Progenitor cell of endocrine pancreas (in vitro differentiated cells): ENCODE data around the gene SLC39A8. TPM values are rescaled to one million over a fixed set of nuclear protein-coding genes. Genes with fewer than 3 reads are reported as not detected.

Source experiments
- DNase-seq: peaks from one replicate; pipeline ENCODE4 v3.0.0; 2021; ENCODE audit warnings: low spot score; ENCODE audit not compliant: unreplicated experiment
- H3K27ac Mint-ChIP-seq: 2 replicates; pipeline ENCODE4 v1.8.0; 2021; ENCODE audit warnings: mild to moderate bottlenecking, moderate library complexity, mixed read lengths
- H3K27me3 Mint-ChIP-seq: 2 replicates; pipeline ENCODE4 v1.8.0; 2021; ENCODE audit warnings: mixed read lengths
- H3K36me3 Mint-ChIP-seq: 2 replicates; pipeline ENCODE4 v1.8.0; 2022; ENCODE audit warnings: mixed read lengths; ENCODE audit not compliant: insufficient read depth
- H3K4me1 Mint-ChIP-seq: 2 replicates; pipeline ENCODE4 v1.8.0; 2021; ENCODE audit warnings: low read depth, mixed read lengths
- H3K4me3 Mint-ChIP-seq: 2 replicates; pipeline ENCODE4 v1.8.0; 2021; ENCODE audit warnings: low read depth, mild to moderate bottlenecking, moderate library complexity, mixed read lengths
- H3K9me3 Mint-ChIP-seq: 2 replicates; pipeline ENCODE4 v1.8.0; 2021; ENCODE audit warnings: low read depth, mixed read lengths
- total RNA-seq: library from RNA; stranded (reverse); gene quantifications from 2 replicates; pipeline ENCODE4 v1.2.1, GENCODE V29; 2021
- TF ChIP-seq, protein P1 (sequence below): fragments of 200-600 bp; sonication (generic); IDR thresholded peaks from one replicate; pipeline ENCODE4 v1.5.0; 2021; ENCODE audit warnings: antibody characterized with exemption, mild to moderate bottlenecking; ENCODE audit not compliant: unreplicated experiment

The SLC39A8 gene
- total RNA-seq, 1 donor from 2014 or later = 1.6 TPM

GRCh38 chr4:102355748-102356147, 10.5 kb upstream of the SLC39A8 start:
- no peak for DNase-seq
- Mint-ChIP-seq H3K27me3 (no peaks in the 10 kb centered on the region), H3K4me3 (no peak overlapping the region), H3K4me1 (no peaks in the 10 kb centered on the region), H3K9me3 (no peaks in the 10 kb centered on the region), H3K36me3 (no peaks in the 10 kb centered on the region), H3K27ac (no peak overlapping the region)
- TF ChIP-seq, protein P1, sequence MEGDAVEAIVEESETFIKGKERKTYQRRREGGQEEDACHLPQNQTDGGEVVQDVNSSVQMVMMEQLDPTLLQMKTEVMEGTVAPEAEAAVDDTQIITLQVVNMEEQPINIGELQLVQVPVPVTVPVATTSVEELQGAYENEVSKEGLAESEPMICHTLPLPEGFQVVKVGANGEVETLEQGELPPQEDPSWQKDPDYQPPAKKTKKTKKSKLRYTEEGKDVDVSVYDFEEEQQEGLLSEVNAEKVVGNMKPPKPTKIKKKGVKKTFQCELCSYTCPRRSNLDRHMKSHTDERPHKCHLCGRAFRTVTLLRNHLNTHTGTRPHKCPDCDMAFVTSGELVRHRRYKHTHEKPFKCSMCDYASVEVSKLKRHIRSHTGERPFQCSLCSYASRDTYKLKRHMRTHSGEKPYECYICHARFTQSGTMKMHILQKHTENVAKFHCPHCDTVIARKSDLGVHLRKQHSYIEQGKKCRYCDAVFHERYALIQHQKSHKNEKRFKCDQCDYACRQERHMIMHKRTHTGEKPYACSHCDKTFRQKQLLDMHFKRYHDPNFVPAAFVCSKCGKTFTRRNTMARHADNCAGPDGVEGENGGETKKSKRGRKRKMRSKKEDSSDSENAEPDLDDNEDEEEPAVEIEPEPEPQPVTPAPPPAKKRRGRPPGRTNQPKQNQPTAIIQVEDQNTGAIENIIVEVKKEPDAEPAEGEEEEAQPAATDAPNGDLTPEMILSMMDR = no peak

DNA sequence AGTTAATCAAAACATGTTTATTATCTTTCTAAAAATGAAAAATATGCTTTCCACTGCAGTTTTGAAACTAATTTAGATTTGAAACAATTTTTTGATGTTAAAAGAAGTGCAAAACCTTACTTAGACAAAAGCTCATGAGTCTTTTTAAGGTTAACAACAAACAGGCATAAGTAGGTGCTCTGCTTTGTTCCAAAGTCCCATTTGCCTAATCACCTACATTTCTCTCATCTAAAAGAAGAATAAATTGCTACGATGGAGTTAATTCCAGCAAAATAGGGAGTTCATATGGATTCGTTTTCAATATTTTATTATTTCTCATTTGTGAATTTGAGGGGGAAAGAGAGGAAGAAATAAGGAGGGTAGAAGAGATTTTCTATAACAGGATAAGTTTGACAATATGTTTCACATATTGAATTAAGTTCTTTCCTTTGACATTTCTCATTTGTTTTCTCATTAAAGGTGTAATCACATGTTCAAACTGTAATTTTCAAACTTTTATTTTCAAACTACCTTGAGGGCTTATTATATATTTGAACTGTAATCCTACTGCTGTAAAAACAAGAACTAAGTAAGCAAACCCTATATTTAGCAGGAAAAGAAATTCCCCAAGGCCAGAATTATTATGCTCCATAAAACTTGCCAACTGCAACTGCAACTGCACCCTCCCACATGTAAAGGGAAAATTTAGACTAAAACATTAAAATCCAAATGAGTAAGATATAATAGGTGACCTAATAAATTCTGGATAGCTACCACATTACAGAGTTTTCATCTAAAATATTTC, 9.6 kb upstream of the SLC39A8 start:
- H3K4me3 Mint-ChIP-seq = no peak overlapping the region
- H3K27ac Mint-ChIP-seq = no peak overlapping the region
- DNase-seq = no peak
- H3K9me3 Mint-ChIP-seq = no peaks in the 10 kb centered on the region
- no peaks in the 10 kb centered on the region for H3K36me3 Mint-ChIP-seq
- TF ChIP-seq, protein P1 = no peak
- H3K4me1 Mint-ChIP-seq = no peaks in the 10 kb centered on the region
- no peaks in the 10 kb centered on the region for H3K27me3 Mint-ChIP-seq

DNA sequence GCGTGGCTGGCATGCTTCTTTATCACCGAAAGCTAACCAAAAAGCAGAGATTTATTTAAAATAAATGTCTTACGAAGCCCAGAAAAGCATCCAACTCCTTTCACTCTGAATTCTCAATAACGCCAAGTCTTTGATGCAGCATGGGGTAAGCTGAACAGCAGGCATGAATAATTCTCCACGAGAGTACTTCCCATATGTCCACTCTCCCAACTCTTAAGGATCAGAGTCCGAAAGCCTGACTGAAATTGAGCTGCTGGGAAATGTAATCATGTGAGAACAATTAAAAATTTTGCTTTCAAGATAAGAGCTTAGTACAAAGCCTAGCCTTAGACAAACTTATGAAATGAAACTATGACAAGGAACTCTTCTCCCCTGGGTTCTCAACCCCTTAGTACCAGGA, 7.5 kb upstream of the SLC39A8 start:
- Mint-ChIP-seq H3K27me3 (peaks cover 9% of the 10 kb centered on the region), H3K27ac (no peak overlapping the region), H3K4me1 (no peaks in the 10 kb centered on the region), H3K4me3 (no peak overlapping the region), H3K9me3 (no peaks in the 10 kb centered on the region), H3K36me3 (no peaks in the 10 kb centered on the region)
- DNase-seq = no peak
- TF ChIP-seq, protein P1 = no peak

DNA sequence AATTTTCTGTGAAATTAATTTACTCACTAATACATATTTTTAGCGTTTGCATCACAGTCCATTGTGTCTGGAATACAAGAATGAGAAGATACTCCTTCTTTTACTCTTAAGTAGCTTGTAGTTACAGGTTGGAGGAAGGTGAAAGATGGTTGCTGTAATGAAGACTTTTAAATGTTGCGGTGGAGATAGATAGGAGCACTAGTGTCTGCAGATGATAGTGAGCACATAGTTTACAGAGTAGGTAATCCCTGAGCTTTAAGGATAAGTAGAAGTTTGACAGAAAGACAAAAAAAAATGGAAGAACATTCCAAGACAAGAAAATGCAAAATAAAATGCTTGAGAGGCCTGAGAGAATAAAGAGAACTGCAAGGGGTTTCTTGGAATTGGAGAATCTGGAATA, 5.4 kb upstream of the SLC39A8 start:
- DNase-seq = no peak
- Mint-ChIP-seq H3K9me3 (no peaks in the 10 kb centered on the region), H3K27me3 (peaks cover 26% of the 10 kb centered on the region), H3K4me3 (no peak overlapping the region), H3K4me1 (no peaks in the 10 kb centered on the region), H3K36me3 (no peaks in the 10 kb centered on the region), H3K27ac (no peak overlapping the region)
- TF ChIP-seq, protein P1 = no peak

GRCh38 chr4:102348701-102349100, 3.4 kb upstream of the SLC39A8 start:
- TF ChIP-seq, protein P1 = no peak
- Mint-ChIP-seq H3K4me3 (no peak overlapping the region), H3K36me3 (no peaks in the 10 kb centered on the region), H3K27me3 (peaks cover 39% of the 10 kb centered on the region), H3K4me1 (peaks cover 7% of the 10 kb centered on the region), H3K9me3 (no peaks in the 10 kb centered on the region), H3K27ac (no peak overlapping the region)
- DNase-seq = no peak
